ENCODE results near the gene CLSTN1. TPM values are rescaled to one million over a fixed set of nuclear protein-coding genes. Genes with fewer than 3 reads are reported as not detected.

CLSTN1 gene
- total and polyA plus RNA-seq, 2 of the 8 experiments (the other 6 are each of a cell fraction or from before 2014, with no cell fraction given): 34.2 to 97.4 TPM

- TF ChIP-seq CHD7 (IDR thresholded peaks at IDR 0.05; ENCODE audit: insufficient replicate concordance, low read length): no peak
Measured at GRCh38 chr1:9852410-9853248, 28.9 kb upstream of the CLSTN1 start (continued).

Measured in H1 (cell line).